HG03066 (cell line): ENCODE data around the gene RALGAPA1.

Experiments
- ATAC-seq: cut with Tn5 transposase; IDR thresholded peaks from one replicate; pipeline ENCODE4 v1.9.1; 2021; ENCODE audit warnings: low read depth; ENCODE audit not compliant: unreplicated experiment

RALGAPA1 gene

GRCh38 chr14:35506461-35506860, 302.6 kb downstream of the RALGAPA1 start:
- ATAC-seq: no peak

- ATAC-seq: no peak
Measured at GRCh38 chr14:35504260-35504659, 304.8 kb downstream of the RALGAPA1 start.

GRCh38 chr14:35503646-35504045, 305.4 kb downstream of the RALGAPA1 start:
- ATAC-seq: no peak

DNA sequence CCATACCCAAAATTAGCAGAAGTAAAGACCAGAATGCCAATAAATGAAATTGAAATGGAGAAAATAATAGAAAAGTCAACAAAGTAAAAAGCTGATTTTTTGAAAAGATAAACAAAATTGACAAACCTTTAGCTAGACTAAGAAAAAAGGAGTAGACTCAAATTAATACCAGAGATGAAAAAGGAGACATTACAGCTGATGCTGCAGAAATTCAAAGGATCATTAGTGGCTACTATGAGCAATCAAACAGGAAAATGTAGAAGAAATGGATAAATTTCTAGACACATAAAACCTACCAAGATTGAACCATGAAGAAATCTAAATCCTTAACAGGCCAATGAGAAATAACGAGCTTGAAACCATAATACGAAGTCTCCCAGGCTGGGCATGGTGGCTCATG, 309.9 kb downstream of the RALGAPA1 start:
- no peak for ATAC-seq

DNA sequence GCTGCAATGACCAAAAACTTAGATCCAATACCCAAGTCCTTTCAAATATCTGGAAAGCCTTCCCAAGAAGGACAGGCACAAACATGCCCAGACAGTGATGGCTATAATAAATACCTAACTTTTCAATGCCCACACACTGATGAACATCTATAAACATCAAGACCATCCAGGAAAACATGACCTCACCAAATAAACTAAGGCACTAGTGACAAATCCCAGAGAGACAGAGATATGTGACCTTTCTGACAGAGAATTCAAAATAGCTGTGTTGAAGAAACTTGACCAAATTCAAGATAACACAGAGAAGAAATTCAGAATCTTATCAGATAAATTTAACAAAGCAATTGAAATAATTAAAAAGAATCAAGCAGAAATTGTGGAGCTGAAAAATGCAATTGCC, 313.8 kb downstream of the RALGAPA1 start:
- no peak for ATAC-seq

DNA sequence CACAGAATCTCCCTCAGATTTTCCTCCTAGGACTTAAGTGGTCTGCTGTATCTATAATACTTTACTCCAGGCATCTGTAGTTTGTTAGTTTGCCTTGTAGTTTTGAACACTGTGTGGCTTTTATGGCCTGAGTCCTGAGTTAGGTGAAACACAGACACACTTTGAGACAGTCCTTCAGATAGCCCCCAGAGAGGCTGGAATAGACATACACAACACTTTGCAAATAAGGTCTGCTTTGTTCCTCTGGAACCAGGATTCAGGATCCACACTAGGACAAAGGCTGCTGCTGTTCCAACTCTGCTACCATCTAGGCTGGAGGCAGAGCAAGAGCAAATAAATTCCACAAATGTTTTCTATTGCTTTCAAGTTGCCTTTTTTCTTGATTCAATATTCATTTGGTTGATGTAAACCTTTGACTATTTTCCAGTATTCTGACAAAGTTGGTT, 316.5 kb downstream of the RALGAPA1 start:
- no peak for ATAC-seq
